ENCODE data around the gene MBOAT2.

MBOAT2 gene

GRCh38 chr2:8805278-8806210 is 197.9 kb downstream of the MBOAT2 start:
- no peak for DNase-seq

DNA sequence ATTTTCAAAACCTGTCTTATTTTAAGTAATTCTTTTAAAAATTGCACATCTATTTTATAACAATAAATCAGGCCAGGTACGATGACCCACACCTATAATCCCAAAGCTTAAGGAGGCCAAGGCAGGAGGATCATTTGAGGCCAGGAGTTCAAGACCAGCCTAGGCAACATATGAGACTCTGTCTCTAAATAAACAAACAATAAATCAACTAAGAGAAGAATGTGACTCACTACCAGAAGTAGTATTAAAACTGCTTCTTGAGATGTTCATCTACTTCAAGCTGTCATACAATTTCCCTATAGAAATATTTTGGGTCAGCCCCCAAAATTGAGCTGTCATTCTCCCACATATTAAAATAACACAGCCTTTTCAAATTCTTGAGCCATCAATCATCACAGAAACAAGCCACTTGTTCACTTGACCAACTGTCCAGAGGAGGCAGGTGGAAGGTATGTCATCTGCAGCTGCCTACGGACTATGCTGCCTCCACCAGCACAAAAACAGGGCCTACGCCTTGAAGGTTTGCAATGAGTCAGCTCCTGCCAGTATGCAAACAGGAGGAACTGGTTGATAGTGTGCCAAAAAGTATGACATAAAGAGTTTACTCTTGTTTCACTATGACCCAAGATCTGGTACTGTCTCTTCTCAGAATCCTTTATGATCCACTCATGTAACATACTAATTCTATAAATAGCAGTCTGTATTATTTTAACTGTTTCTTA is 199.7 kb downstream of the MBOAT2 start:
- DNase-seq, result peak; percentile 97

DNA sequence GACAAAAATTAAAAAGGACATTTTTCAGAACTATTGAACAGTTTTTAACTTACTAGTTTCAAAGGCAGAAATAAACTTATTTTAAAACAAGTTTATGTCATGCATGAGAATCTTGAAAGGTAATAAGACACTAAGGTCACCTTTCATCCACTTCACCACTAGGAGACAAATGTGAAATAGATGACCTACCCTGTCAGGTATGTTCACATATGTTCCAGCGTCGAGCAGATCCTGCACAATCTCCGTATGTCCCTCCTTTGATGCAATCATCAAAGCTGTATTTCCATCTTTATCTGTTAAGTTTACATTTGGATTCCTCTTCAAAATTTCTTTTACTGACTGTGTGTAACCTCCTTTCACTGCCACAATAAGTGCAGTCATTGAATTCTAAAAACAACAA is 200.7 kb downstream of the MBOAT2 start:
- DNase-seq, result no peak
